ENCODE results near the gene NOVA1. TPM values are rescaled to one million over a fixed set of nuclear protein-coding genes. Genes with fewer than 3 reads are reported as not detected.

The NOVA1 gene
- total RNA-seq, 1 experiment from 2014 or later = 2.4 TPM

DNA sequence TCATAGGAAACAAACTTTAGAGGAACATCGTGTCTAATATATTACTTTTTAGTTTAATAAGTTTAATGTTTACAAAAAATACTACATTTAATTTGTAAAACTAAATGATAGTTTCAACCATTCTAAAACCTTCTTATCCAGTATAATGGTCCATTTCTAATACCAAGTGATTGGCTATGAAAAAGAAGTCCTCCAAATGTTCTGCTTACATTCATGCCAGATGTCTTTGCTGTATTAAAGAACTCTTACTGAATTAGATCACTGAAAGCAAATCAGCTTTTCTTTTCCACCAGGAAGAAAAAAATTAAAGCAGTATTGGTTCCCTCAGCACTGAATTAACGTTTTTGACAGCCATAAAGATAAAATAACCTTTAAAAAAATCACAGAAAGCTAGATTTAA, 3.7 kb downstream of the NOVA1 start:
- DNase-seq (ENCODE audit: low read depth) = no peak

- DNase-seq (ENCODE audit: low read depth) = no peak
These were observed 4.5 kb downstream of the NOVA1 start for GRCh38 chr14:26593357-26593756.

GRCh38 chr14:26589925-26590324, 7.9 kb downstream of the NOVA1 start:
- no peak for DNase-seq (ENCODE audit: low read depth)

- DNase-seq (ENCODE audit: low read depth) = no peak
These were observed 20.1 kb downstream of the NOVA1 start for GRCh38 chr14:26577711-26578110.

- no peak for DNase-seq (ENCODE audit: low read depth)
These were observed 43.6 kb downstream of the NOVA1 start for GRCh38 chr14:26554069-26554772.

- DNase-seq (ENCODE audit: low read depth) = no peak
These were observed 48.3 kb downstream of the NOVA1 start for GRCh38 chr14:26549571-26549970.

DNA sequence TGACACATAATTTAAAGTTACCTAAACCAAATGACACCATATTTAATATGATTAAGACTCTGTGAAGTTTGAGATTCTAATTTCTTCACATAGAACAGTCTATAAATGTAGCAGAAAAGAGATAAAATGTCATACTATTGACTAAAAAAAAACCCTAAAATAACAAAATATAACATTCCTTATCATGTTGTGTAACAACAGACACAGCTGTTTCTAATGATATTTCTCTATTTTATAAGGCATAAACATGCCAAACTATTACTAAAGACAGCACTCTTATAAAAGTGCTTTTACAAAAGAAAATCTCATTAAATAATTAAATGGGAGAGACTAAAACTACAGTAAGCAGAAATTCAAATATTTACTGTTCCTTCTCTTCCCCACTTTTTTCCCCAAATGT, 49.4 kb downstream of the NOVA1 start:
- DNase-seq (ENCODE audit: low read depth) = no peak

DNA sequence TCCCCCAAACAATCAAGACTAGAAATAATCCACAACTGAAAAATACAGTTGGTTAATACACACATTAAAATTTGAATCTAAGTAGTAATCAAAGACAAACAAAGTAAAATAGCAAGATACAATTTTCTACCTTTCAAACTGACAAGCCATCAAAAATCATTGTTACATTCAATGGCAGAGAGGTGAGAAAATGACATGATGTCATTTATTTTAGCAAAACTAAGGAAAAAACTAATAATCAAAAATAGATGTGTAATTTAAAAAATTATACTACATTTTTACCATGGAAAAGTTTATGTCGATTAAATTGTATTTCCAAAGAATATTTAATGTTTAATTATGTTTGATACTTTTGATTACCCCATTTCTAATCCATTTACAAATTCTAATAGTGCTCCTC, 59.7 kb downstream of the NOVA1 start:
- no peak for DNase-seq (ENCODE audit: low read depth)

GRCh38 chr14:26531894-26532293, 65.9 kb downstream of the NOVA1 start:
- peak; percentile 72 for DNase-seq (ENCODE audit: low read depth)

GRCh38 chr14:26528415-26529182, 69.2 kb downstream of the NOVA1 start:
- no peak for DNase-seq (ENCODE audit: low read depth)

DNA sequence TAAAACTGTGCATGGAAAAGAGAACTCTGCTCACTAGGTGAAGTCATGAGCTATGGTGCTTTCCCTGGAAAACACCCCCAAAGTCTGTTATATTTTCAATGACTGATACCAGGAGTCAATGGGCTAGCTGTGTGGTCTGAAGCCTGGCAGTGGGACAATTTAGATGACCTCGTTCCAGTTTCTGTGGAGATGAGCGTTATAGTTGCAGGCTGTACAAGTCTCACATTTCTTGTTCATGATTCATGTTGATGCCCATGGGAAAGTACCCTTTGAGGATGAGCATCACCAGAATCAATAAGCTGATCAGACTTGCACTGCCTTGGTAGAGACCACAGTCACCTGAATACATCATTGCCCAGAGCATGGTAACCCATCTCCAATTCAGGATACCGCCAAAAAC, 70.7 kb downstream of the NOVA1 start:
- DNase-seq (ENCODE audit: low read depth) = peak; percentile 10

DNA sequence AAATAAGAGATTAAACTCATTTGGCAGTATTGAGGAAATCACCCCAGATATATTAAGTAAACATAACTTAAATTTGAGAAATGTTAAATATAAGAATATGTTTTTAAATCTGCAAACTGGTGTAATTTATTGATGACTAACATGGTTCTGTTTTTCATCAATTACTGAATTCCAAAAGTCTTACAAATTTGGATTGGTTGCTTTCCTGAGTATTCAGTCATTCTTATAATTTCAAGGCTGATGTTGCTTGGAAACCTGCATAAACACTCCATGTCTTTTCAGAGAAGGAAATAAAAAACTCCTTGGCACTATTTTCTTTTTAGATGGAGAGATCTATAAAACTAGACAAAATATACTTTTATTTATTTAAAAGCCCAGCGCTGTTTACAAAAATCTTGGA, 71.7 kb downstream of the NOVA1 start:
- DNase-seq (ENCODE audit: low read depth) = no peak

DNA sequence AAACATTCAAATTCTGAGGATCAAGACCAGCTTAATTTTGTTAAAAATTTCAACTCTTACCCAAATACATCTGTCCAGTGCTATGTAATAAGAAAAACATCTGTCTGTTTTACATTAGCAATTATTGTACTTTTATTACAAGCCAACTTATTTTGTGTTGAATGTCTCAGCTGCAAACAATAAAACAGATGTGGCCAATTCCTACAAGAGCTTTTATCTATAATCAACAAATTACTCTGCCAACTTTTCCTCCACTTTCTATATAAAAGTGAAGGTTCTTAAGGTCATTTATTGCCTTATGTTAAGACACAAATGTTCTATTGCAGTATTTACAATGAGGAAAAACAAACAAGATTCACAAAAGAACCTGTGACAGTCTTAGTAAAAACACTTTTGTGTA, 72.7 kb downstream of the NOVA1 start:
- DNase-seq (ENCODE audit: low read depth) = no peak

DNA sequence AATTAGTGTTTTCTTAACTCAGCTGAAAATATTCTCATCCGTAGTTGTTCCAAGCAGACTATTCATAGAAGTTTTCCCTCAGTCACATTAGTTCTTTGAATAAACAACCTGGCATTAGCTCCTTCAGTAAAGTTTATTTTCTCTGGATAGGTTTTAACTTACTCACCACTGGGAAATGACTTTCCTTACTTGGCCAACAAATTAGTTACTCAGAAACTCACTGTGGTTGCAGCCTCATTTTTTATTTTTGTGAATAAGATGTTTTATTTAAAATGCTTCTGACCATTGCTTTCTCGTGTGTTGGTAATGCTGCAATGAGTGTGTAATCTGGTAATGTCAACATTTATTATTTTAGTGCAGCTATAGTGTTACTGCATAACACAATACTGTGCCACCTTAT, 74.9 kb downstream of the NOVA1 start:
- peak; percentile 18 for DNase-seq (ENCODE audit: low read depth)

- no peak for DNase-seq (ENCODE audit: low read depth)
These were observed 80.1 kb downstream of the NOVA1 start for GRCh38 chr14:26517771-26518170.

- no peak for DNase-seq (ENCODE audit: low read depth)
These were observed 97.8 kb downstream of the NOVA1 start for GRCh38 chr14:26500028-26500427.

- no peak for DNase-seq (ENCODE audit: low read depth)
These were observed 98.3 kb downstream of the NOVA1 start for GRCh38 chr14:26499546-26499945.

GRCh38 chr14:26486922-26487321, 110.9 kb downstream of the NOVA1 start:
- no peak for DNase-seq (ENCODE audit: low read depth)

- DNase-seq (ENCODE audit: low read depth) = no peak
These were observed 113.3 kb downstream of the NOVA1 start for GRCh38 chr14:26484562-26484961.

GRCh38 chr14:26478967-26479366, 118.9 kb downstream of the NOVA1 start:
- no peak for DNase-seq (ENCODE audit: low read depth)

DNA sequence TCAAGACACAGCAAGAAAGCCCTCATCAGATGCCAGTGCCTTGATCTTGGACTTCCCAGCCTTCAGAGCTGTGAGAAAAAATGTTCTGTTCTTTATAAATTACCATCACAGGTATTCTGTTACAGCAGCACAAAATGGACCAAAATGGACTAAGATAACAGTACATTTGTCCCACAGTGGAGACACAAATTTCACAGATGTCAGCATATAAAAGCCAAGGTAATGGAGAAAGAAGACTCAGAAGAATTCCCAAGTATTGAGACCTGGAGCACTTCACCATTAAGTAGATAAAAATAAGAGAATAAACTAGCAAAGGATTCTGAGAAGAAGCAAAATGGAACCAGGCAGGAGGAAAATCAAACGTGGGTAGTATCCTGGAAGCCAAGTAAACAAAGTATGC, 131.0 kb downstream of the NOVA1 start:
- no peak for DNase-seq (ENCODE audit: low read depth)

DNA sequence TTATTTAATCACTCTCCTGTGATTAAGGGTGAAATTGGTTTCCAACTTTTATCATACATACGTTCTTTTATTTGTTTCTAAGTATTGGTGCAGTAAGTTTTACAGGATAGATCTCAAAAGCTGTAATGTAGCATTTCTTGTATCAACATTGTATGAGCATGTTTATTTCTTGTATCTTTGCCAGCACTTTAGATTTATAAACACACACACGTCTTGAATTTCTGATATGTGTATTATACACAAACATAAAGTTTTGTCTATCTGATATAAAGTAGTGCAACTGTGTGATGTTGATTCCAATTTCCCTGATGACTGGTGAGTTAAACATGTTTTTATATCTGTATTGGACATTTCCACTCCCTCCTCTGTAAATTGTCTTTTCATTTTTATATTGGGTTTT, 134.7 kb downstream of the NOVA1 start:
- no peak for DNase-seq (ENCODE audit: low read depth)

DNA sequence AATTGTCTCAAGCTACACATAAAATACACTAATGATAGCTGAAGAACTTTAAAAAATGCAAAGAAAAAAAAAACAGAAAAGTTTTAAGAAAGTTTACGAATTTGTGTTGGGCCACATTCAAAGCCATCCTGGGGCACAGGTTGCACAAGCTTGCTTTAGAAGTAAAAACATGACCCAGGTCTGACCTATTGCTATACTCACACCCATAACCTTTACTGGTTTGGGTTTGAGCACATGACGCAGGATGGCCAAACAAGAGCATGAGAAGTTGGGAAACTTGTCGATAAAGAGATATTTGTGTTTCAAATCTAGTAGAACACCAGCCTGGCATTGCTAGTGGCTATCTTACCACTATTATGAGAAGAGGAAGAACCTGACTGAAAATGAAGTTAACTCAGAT, 143.7 kb downstream of the NOVA1 start:
- DNase-seq (ENCODE audit: low read depth) = no peak
